ENCODE data around the gene UNC13B.
"Not testable (repeated sequence)": the region's sequence is repeated elsewhere in the genome, so short reads cannot be mapped to it uniquely, and the experiment has no call there.

The UNC13B gene

GRCh38 chr9:35161713-35162604, at the start of gene UNC13B:
Gene UNC13B, plus strand, starts transcription at chr9:35162009. Its CDS starts 275 bp downstream, at chr9:35162284.
- DNase-seq (ENCODE audit: low read depth) = peak; percentile 83

DNA sequence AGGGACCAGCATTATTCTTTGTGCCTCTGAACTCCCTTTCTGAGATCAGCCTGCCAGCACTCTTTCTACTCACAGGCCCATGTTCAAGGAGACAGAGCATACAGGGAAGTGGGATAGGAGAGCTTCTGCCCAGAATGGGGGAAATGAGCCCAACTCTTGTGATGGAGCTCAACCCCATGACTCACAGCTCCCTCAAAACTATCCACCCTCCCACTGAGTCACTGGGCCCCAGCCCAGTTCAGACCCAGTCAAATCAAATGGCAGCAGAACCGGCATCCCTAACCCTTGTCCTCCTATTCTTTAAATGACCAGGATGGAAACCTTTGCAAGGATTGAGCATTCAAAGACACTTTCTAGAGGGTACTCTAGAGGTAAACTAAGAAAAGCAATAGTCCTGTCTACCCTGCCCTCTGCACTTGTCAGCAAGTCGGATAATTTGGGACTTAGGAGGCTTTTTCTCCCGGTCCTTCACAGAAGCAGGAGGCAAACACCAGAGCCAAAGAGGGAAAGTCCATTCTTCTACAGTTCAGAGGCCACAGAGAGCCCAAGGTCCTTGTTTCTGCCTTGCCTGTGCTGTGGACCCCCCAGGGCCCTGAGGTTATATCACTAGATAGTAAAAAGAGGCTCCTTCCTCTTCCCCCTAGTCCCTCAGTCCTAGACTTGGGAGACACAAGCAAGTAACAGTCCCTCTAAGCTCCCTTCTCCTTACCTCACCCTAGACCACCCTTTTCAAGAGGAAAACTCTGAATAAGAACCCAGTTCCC, 49.4 kb upstream of the UNC13B start:
- DNase-seq (ENCODE audit: low read depth) = no peak

DNA sequence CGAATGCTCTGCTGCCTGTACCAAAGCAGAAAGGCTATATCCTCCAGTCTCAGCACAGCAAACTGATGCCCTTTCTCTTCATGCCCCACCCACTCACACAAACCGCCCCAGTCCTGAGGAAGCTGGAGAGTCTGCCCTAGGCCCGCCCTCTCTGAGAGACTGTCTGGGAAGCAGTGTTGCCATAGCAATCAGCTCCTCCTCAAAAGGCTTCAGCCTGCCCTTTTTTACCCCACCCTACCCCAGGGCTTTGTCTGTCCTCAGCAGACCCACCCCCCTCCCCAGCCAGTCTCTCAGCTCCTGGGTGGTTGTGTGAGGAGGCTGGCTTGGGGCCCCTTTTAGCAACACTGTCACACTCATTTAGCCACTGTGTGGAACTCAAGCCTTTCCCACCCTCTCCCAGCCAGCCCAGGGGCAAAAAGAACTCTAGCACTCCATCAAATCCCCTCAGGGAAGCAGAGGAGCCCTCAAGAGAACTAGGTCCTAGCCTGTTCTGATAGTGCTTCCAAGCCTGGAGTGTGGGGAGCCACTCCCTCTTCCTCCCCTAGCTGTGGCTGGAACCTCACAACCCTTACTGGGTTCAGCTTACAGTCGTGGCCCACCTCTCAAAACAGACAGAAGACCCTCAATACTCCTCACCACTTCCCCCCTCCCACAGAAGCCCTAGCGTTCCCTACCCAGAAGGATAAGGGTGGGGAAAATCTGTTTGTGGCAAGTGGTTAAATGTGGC, 47.5 kb upstream of the UNC13B start:
- DNase-seq (ENCODE audit: low read depth) = no peak

DNA sequence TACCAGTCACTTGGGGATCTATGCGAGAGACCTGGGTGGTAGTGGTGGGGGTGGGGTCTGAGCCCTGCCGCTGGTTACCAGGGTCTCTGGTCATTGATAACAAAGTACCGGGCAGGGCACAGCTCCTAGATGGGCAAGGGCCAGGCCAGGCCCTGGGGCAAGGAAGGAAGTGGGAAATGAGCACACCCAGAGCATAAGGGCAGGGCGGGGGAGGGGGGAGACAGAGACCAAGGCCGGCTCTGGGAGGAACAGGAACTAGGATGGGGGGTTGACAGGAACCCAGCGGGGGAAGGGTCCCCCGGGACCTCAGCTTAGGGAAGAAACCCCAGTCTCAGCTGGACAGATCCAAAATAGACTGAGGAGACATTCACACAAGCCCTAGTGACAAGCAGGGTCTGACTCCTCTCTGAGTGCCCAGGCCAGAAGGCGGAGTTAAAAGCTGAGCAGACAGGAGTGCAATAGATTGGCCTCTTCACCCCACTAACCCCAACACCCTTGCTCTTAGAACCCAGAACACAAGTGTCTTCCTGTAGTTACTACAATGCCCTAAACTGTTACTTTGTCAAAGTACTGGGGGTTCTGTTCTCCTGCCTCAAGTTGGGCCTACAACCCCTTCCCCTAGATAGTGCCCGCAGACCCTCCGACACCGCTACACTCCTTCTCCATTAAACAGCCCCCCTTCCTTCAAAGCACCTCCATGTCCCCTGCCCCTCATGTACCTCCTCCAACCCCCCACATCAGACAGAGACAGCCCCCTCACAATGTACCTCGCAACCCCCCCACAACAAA, 46.8 kb upstream of the UNC13B start:
- DNase-seq (ENCODE audit: low read depth) = no peak

DNA sequence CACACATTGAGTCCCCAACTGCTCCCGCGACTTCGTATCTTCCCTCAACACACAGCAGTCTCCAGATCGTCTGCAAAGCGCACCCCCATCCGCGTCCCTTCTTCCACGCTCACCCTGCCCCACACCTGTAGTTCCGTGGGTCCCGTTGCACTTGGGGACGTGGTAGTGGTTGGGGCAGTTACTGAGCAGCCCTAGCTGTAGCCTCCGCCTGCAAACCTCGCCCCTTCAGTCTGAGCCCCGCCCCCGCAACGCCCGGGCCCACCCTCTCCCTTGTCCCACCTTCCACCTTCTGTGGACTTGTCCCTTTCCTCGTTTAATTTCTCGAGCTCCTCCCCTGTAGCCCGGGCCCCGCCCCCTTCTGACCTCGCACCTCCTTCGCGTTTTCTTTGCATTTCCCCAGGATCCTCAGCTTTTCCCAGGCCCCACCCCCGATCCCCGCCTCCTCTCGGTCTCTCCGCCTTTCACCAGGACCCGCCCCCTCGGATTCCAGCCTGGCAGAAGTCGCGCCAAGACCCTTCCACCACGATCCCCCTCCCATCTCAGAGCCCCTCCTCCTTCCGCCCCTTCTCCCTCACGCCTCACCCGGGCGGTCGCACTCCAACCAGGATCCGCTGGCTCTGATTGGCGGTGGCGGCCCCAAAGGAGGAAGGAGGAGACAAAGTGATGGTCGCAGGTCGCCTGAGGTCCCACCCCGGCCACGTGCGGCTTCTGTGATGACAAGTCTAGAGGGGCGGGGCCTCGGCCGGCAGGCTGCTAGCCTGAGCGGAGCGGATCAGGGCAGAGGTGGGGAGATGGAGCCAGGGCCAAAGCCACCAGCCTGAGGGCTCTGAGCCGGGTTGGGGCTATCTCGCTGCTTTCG, 45.9 kb upstream of the UNC13B start, which contains the start of gene ATOSB:
Gene ATOSB, minus strand, starts transcription at position 183 of the 859 bp plus-strand sequence. CDS start 7,588 bp downstream, outside the sequence.
- peak; percentile 95 for DNase-seq (ENCODE audit: low read depth)

GRCh38 chr9:35116539-35116897, 45.3 kb upstream of the UNC13B start:
- DNase-seq (ENCODE audit: low read depth) = no peak

DNA sequence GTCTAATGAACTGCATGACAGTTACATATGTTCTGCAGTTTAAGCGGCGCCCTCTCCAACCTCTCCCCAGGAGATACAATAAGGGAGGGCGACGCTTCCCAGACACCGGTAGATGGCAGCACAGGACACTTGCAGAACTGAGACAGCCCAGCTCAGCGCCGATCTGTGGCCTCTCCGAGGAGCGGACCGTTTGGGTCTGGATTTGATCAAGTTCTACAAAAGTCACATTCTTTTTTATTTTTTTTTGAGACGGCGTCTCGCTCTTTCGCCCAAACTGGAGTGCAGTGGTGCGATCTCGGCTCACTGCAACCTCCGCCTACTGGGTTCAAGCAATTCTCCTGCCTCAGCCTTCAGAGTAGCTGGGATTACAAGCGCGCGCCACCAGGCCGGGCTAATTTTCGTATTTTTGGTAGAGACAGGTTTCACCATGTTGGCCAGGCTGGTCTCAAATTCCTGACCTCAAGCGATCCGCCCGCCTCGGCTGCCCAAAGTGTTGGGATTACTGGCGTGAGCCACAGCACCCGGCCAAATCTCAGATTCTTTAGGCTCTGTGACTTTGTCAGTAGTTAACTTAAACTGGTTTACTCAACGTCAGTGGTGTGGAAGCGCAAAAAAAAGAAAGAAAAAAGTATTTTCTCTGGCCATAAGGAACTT, 44.8 kb upstream of the UNC13B start:
- peak; percentile 93 for DNase-seq (ENCODE audit: low read depth)

DNA sequence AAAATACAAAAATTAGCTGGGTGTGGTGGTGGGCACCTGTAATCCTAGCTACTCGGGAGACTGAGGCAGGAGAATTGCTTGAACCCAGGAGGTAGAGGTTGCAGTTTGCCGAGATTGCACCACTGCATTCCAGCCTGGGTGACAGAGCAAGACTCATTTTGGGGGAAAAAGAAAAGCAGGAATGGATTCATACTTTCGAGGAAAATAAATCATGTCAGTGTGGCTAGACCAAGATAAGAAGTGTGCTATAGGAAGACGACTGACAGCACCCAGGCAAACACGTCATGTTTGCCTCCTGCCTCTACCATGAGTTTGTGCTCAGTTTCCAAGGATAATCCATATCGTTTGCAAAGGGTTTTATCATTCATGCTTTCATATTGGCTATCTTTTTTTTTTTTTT, 26.9 kb upstream of the UNC13B start:
- no peak for DNase-seq (ENCODE audit: low read depth)

DNA sequence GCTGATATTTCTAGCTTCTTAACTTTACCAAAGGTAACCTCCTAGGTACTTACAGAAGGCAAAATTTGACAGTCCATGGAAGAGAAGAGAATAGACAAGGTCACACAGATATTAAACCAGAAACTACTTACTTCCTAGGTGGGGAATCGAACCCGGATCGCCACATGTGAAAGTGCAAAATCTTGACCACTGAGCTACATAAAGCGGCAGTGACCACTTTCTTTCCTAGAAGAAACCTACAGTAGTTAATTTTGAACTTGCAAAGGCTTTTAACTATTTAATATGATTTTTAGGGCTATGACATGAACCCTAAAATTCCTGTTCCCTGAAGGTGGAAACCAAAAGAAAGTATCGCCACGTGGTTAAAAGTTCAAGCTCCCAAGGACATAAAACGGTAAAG, 25.8 kb upstream of the UNC13B start:
- no peak for DNase-seq (ENCODE audit: low read depth)

DNA sequence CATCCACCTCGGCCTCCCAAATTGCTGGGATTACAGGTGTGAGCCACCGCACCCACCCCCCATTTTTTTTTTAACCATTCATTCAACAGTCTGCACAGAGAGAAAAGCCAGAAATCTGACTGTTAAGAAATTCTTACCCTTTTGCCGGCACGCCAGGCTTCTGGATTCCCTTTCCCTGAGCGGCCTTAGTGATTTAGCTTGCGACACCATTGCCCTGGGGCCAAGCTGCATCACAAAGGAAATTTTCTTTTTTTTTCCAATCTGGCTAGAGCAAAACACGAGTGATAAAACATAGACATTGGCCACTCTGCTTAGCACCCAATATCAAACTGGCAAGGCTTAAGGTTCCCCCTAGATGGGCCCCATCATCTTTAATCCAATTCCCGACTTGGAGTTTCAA, 24.9 kb upstream of the UNC13B start:
- no peak for DNase-seq (ENCODE audit: low read depth)

DNA sequence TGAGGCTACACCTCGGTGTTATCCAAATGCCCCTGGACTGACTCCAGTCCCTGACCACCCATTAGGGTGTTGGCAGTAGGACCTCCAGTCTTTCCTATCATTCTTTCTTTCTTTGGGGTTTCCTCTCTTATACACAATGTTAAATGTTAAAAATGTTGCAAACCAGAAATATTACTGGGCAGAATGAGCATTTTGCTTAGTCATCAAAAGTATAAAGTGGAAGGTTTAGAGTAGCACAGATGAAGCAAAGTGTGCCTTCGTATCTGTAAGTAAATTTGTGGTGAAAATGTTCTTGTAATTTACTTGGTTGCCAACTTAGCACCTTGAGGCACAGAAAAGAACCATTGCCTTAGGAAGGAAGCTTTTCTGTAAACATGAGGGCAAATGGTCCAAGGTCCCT, 21.7 kb upstream of the UNC13B start:
- no peak for DNase-seq (ENCODE audit: low read depth)

- DNase-seq (ENCODE audit: low read depth) = no peak
These were observed 19.8 kb upstream of the UNC13B start for GRCh38 chr9:35142037-35142436.

- DNase-seq (ENCODE audit: low read depth) = not testable (repeated sequence)
These were observed 13.8 kb upstream of the UNC13B start for GRCh38 chr9:35147941-35148563.

DNA sequence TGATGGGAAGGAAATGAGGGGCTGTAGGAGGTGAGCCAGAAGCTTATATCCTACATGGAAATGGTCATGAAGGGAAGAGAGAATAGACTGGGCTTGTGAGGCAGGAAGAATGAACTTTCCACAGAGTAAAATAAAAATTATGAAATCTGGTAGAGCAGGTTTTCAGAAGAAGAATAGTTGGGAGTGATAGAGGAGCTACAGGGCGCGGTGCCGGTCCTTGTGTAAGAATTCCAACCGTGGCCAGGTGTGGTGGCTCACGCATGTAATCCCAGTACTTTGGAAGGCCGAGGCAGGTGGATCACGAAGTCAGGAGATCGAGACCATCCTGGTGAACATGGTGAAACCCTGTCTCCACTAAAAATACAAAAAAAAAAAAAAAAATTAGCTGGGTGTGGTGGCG, 8.9 kb upstream of the UNC13B start:
- DNase-seq (ENCODE audit: low read depth) = no peak

- DNase-seq (ENCODE audit: low read depth) = no peak
These were observed 5.0 kb upstream of the UNC13B start for GRCh38 chr9:35156781-35157180.

GRCh38 chr9:35157836-35158235, 4.0 kb upstream of the UNC13B start:
- not testable (repeated sequence) for DNase-seq (ENCODE audit: low read depth)

DNA sequence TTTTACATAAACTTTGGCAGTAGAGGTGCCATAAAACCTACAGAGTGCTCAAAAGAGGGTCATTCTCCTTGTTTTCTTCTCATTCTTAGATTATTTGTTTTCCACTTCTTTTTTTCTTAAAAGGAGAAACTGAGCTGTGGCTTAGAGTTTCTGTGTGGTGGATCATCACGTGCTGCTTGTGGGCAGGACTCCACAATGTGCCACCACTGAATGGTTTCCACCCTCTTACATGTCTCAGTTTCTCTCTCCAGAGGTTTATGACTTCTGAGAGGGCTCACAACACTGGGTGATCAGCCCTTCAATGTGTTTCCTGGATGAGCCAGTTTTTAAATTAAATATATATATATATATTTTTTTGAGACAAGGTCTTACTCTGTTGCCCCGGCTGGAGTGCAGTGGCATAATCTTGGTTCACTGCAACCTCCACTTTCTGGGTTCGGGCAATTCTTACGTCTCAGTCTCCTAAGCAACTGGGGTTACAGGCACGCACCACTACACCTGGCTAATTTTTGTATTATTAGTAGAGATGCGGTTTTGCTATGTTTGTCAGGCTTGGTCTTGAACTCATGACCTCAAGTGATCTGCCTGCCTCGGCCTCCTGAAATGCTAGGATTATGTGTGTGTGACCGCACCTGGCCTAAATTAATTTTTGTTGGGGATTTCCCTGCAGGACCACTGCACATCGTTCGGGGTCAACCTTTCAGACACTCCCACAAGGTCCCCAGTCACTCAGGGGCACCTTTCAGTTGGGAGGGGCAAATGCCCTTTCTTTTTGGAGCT, 3.1 kb upstream of the UNC13B start:
- DNase-seq (ENCODE audit: low read depth) = no peak

DNA sequence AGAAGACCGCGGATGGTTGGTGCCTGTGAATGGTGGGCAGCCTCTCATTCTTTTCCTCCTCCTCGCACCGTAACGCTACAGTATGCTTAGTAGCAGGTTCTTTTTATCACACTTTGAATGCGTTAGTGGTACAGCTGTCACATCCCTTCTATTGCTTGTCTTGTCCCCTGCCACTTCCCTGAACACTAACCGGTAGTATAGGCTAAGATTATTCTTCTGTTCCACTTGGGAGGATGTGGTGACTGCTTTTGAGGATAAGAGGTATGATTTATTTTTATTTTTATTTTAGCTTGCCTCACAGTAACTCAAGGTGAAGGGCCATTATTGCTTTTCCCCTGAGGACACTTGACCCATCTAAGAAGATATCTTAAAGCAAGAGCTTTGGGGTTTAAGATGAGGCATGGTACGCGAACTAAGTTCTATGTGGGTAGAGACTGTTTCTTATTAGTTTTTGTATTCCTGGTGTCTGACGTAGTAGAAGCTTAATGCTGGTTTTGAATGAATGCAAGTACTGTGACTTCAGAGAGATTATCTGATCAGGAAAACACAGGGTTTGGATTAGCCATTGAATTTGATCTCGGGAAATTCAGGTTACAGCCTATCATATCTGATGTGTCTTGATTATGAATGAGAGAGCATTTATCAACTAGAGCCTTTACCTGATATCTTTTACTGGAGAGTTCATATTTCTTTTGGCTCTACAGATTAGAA, 951 bp downstream of the UNC13B start:
- no peak for DNase-seq (ENCODE audit: low read depth)
